Panc1 (cell line): ENCODE data around the gene MEOX2. TPM values are rescaled to one million over a fixed set of nuclear protein-coding genes. Genes with fewer than 3 reads are reported as not detected.

ENCODE experiments used
- ATAC-seq: fragments of 200-7000 bp; cut with Tn5 transposase; 2 replicates; pipeline ENCODE4 v1.9.1; 2020; ENCODE audit warnings: mild to moderate bottlenecking, moderate library complexity
- BruUV-seq: library from RNA; stranded (reverse); fragments of 400-500 nt; replicated peaks from 2 replicates; lab custom pipeline; 2021; lab: Mats Ljungman, UMichigan
- CTCF ChIA-PET: fragments of 300-600 bp; sonication (Branson Sonifier 250); formaldehyde crosslinking; loops from one replicate; lab custom pipeline; 2022; ENCODE audit warnings: antibody characterized with exemption; lab: Charles Lee
- POLR2A ChIA-PET: fragments of 300-600 bp; sonication (Branson Sonifier 250); formaldehyde crosslinking; loops from one replicate; lab custom pipeline; 2022; ENCODE audit warnings: antibody characterized with exemption; lab: Charles Lee
- DNase-seq: peaks from one replicate; pipeline ENCODE4 v3.0.0-alpha.2; 2010; ENCODE audit warnings: low read depth, low spot score
- H3K27ac ChIP-seq: 2 replicates; pipeline ENCODE4 v1.5.1; 2011; ENCODE audit warnings: mild to moderate bottlenecking, low read length, inconsistent platforms
- H3K27me3 ChIP-seq: fragments of 200-500 bp; sonication (Bioruptor generic); 2 replicates; pipeline ENCODE4 v1.6.0; 2014; ENCODE audit warnings: low read length, inconsistent platforms; ENCODE audit not compliant: control insufficient read depth, insufficient read depth
- H3K36me3 ChIP-seq: fragments of 200-500 bp; sonication (Bioruptor generic); 2 replicates; pipeline ENCODE4 v1.5.1; 2014; ENCODE audit warnings: inconsistent platforms, mild to moderate bottlenecking, low read length, moderate library complexity; ENCODE audit not compliant: control insufficient read depth, insufficient read depth
- H3K4me1 ChIP-seq: 2 replicates; pipeline ENCODE4 v1.5.1; 2011; ENCODE audit warnings: inconsistent platforms, mild to moderate bottlenecking, low read length, moderate library complexity; ENCODE audit not compliant: control insufficient read depth, insufficient read depth
- H3K4me3 ChIP-seq, 2 experiments: 2 replicates each; pipeline ENCODE4 v1.5.1; 2011 to 2012; ENCODE audit warnings: low read depth in 2 of 2, low read length in 2 of 2, mild to moderate bottlenecking in 2 of 2, inconsistent platforms in 1 of 2, moderate library complexity in 1 of 2
- H3K9me3 ChIP-seq: fragments of 200-500 bp; sonication (Bioruptor generic); 2 replicates; pipeline ENCODE4 v1.5.1; 2014; ENCODE audit warnings: low read depth, mild to moderate bottlenecking, inconsistent platforms, low read length, moderate library complexity; ENCODE audit not compliant: control insufficient read depth, insufficient read depth
- CTCF ChIP-seq: fragments of 450-650 bp; IDR thresholded peaks from 2 replicates; pipeline ENCODE4 v1.5.1; 2017; ENCODE audit warnings: mild to moderate bottlenecking
- POLR2AphosphoS5 ChIP-seq: IDR thresholded peaks from 2 replicates; pipeline ENCODE4 v1.6.1; 2012; ENCODE audit warnings: mild to moderate bottlenecking, low read depth, low read length, moderate library complexity
- REST ChIP-seq, 2 experiments: IDR thresholded peaks; 2 replicates each; pipeline ENCODE4 v1.6.1; 2011 to 2012; ENCODE audit warnings: low read depth in 2 of 2, control low read depth in 1 of 2, low read length in 1 of 2, mild to moderate bottlenecking in 1 of 2, moderate library complexity in 1 of 2; ENCODE audit not compliant: insufficient read depth in 1 of 2
- SIN3A ChIP-seq: IDR thresholded peaks from 2 replicates; pipeline ENCODE4 v1.6.1; 2012; ENCODE audit warnings: low read depth, mild to moderate bottlenecking, low read length, moderate library complexity, borderline replicate concordance; ENCODE audit not compliant: insufficient read depth
- TCF7L2 ChIP-seq: IDR thresholded peaks from 2 replicates; pipeline ENCODE4 v1.6.1; 2011; ENCODE audit warnings: mild to moderate bottlenecking, low read depth, low read length, inconsistent platforms
- in situ Hi-C: cut with HindIII; loops from 2 replicates; pipeline ENCODE4 v1.10.0; 2016; ENCODE audit warnings: low sequenced_read_pairs, low pct_unique_long_range_greater_than_20kb
- intact Hi-C: fragments of 100-400 bp; cut with micrococcal nuclease; formaldehyde crosslinking; loops from one replicate; pipeline ENCODE4 v1.10.0; 2022; ENCODE audit not compliant: unreplicated experiment
- total RNA-seq: library from RNA; stranded (reverse); gene quantifications from one replicate; pipeline ENCODE4 v1.2.1, GENCODE V29; 2021; ENCODE audit not compliant: unreplicated experiment

The MEOX2 gene
- total RNA-seq, 1 experiment from 2014 or later: not detected

- CTCF ChIA-PET: no interaction called here
- intact Hi-C loops: no loop called here
- TF ChIP-seq TCF7L2: no peak
- TF ChIP-seq POLR2AphosphoS5: no peak
- TF ChIP-seq SIN3A: no peak
- TF ChIP-seq CTCF: no peak
- no peak for TF ChIP-seq REST (IDR thresholded peaks at IDR 0.05; ENCODE audit: insufficient read depth in 1 of 2, low read depth in 2 of 2, low read length in 1 of 2)
- no peak overlapping the region for H3K27ac ChIP-seq
- POLR2A ChIA-PET: no interaction called here
- ATAC-seq (no peak), DNase-seq (no peak)
- H3K4me3 ChIP-seq: no peak overlapping the region
- no peaks in the 10 kb centered on the region for H3K27me3 ChIP-seq
- no TSS peak for BruUV-seq
- H3K9me3 ChIP-seq: peaks cover 2% of the 10 kb centered on the region; the same call in 1 of the 2 replicates
- in situ Hi-C loops: no loop called here
- H3K36me3 ChIP-seq: no peaks in the 10 kb centered on the region
- H3K4me1 ChIP-seq: no peaks in the 10 kb centered on the region
Measured at GRCh38 chr7:15612205-15612604, 74.3 kb downstream of the MEOX2 start.

GRCh38 chr7:15610503-15610902, 76.0 kb downstream of the MEOX2 start:
- Histone ChIP-seq H3K9me3 (peaks cover 4% of the 10 kb centered on the region; the same call in 1 of the 2 replicates), H3K36me3 (no peaks in the 10 kb centered on the region), H3K4me3 (no peak overlapping the region), H3K27ac (no peak overlapping the region), H3K27me3 (no peaks in the 10 kb centered on the region), H3K4me1 (no peaks in the 10 kb centered on the region)
- in situ Hi-C loops: no loop called here
- intact Hi-C loops: no loop called here
- TF ChIP-seq SIN3A (no peak), TCF7L2 (no peak)
- BruUV-seq: no TSS peak
- ATAC-seq (no peak), DNase-seq (no peak)
- ChIA-PET POLR2A (no interaction called here), CTCF (no interaction called here)

GRCh38 chr7:15609287-15609686, 77.2 kb downstream of the MEOX2 start:
- Histone ChIP-seq H3K4me3 (no peak overlapping the region), H3K27me3 (no peaks in the 10 kb centered on the region), H3K27ac (no peak overlapping the region), H3K9me3 (peaks cover 4% of the 10 kb centered on the region; the same call in 1 of the 2 replicates), H3K4me1 (no peaks in the 10 kb centered on the region), H3K36me3 (no peaks in the 10 kb centered on the region)
- POLR2A ChIA-PET: no interaction called here
- ATAC-seq (no peak), DNase-seq (no peak)
- intact Hi-C loops: no loop called here
- CTCF ChIA-PET: interaction anchor here (0.7 kb wide), 1 partner anchor 593 kb away, joined by 3 read pairs; no protein-coding TSS in a partner anchor
- no TSS peak for BruUV-seq
- TF ChIP-seq POLR2AphosphoS5 (no peak), REST (IDR thresholded peaks at IDR 0.05; ENCODE audit: insufficient read depth in 1 of 2, low read depth in 2 of 2, low read length in 1 of 2) (no peak), CTCF (no peak), TCF7L2 (no peak), SIN3A (no peak)
- in situ Hi-C loops: no loop called here
